HAP-1 (cell line): ENCODE data around the gene HMOX1.

Experiments
- DNase-seq, 2 experiments: peaks; one replicate each; pipeline ENCODE4 v3.0.0-alpha.2; 2016 to 2020; ENCODE audit warnings: low spot score in 2 of 2
- H3K27me3 ChIP-seq: fragments of 250-450 bp; sonication (Bioruptor Pico); 2 replicates; pipeline ENCODE4 v1.5.1; 2020; ENCODE audit warnings: low read depth, mild to moderate bottlenecking, moderate library complexity
- H3K36me3 ChIP-seq: fragments of 250-450 bp; sonication (Bioruptor Pico); replicated peaks from 2 replicates; pipeline ENCODE4 v1.5.1; 2020; ENCODE audit warnings: mild to moderate bottlenecking
- H3K4me1 ChIP-seq: fragments of 250-450 bp; sonication (Bioruptor Pico); 2 replicates; pipeline ENCODE4 v1.5.1; 2020; ENCODE audit warnings: mild to moderate bottlenecking
- H3K4me3 ChIP-seq: fragments of 250-450 bp; sonication (Bioruptor Pico); 2 replicates; pipeline ENCODE4 v1.5.1; 2020; ENCODE audit warnings: mild to moderate bottlenecking, moderate library complexity
- H3K9me3 ChIP-seq: fragments of 250-450 bp; sonication (Bioruptor Pico); 2 replicates; pipeline ENCODE4 v1.5.1; 2020; ENCODE audit warnings: mild to moderate bottlenecking, moderate library complexity
- in situ Hi-C: fragments of 300-500 bp; cut with MboI; formaldehyde crosslinking; loops from 3 replicates; pipeline ENCODE4 v1.14.3; 2020; ENCODE audit warnings: low sequenced_read_pairs, inconsistent platforms, mixed read lengths

HMOX1 gene, protein sequence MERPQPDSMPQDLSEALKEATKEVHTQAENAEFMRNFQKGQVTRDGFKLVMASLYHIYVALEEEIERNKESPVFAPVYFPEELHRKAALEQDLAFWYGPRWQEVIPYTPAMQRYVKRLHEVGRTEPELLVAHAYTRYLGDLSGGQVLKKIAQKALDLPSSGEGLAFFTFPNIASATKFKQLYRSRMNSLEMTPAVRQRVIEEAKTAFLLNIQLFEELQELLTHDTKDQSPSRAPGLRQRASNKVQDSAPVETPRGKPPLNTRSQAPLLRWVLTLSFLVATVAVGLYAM

DNA sequence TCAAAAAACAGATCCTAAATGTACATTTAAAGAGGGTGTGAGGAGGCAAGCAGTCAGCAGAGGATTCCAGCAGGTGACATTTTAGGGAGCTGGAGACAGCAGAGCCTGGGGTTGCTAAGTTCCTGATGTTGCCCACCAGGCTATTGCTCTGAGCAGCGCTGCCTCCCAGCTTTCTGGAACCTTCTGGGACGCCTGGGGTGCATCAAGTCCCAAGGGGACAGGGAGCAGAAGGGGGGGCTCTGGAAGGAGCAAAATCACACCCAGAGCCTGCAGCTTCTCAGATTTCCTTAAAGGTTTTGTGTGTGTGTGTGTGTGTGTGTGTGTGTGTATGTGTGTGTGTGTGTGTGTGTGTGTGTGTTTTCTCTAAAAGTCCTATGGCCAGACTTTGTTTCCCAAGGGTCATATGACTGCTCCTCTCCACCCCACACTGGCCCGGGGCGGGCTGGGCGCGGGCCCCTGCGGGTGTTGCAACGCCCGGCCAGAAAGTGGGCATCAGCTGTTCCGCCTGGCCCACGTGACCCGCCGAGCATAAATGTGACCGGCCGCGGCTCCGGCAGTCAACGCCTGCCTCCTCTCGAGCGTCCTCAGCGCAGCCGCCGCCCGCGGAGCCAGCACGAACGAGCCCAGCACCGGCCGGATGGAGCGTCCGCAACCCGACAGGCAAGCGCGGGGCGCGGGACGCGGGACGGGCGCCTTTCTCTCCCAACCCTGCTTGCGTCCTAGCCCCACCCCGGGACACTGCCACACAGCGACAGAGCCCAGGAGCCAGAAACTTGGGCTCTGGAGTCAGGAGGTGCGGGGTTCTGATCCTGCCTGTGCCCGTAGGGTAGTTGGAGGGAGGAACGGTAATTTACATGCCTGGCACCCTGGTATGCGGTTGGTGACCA lies at the start of gene HMOX1:
TSS of gene HMOX1 (plus strand) at position 560 of the 887 bp plus-strand sequence. CDS start at position 638, 78 bp downstream.
- H3K36me3 ChIP-seq = no peaks in the 10 kb centered on the region; the same call in 1 of the 2 replicates
- DNase-seq = peak; percentile 72 to 90
- no peaks in the 10 kb centered on the region for H3K27me3 ChIP-seq
- H3K9me3 ChIP-seq = no peaks in the 10 kb centered on the region
- peak within 1 kb of the TSS; percentile 50 for H3K4me3 ChIP-seq
- peaks cover 41% of the 10 kb centered on the region for H3K4me1 ChIP-seq
- in situ Hi-C loops = no loop called here

DNA sequence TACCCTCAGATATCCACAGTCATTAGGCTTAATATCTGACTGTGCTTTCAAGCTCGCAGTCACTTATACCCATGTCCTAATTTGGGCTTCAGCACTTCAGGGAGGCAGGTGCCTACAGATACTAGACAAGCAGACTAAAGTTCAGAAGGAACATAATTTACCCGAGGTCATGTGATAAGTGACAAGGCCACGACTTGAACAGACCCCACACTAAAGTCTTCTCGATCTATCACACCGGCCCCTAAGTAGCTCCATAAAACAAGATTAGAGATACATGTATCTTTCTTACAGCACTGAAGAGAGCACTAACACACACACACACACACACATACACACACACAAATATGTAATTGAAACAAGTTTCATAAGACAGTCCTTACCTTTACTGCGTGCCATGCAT lies 48.6 kb upstream of the HMOX1 start:
- Histone ChIP-seq H3K9me3 (no peaks in the 10 kb centered on the region), H3K4me1 (no peaks in the 10 kb centered on the region), H3K27me3 (no peaks in the 10 kb centered on the region), H3K4me3 (no peak overlapping the region), H3K36me3 (peaks cover 5% of the 10 kb centered on the region)
- no peak for DNase-seq
- in situ Hi-C loops = no loop called here

DNA sequence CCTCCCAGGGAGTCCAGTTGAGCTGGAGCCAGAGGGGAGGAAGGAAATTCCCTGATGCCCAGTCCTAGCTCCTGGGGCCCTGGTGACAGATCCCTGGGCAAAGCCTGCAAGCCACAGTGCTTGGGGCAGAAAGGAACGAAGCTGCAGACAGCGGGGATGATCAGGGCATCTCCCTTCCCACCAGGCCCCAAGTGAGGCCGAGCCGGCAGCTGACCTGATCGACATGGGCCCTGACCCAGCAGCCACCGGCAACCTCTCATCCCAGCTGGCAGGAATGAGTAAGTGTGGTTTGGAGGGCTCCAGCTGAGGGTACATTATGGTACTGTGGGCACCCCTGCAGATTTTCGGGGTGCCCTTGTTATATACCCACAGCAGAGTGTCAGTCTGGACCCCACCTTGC lies 47.7 kb upstream of the HMOX1 start:
- no peaks in the 10 kb centered on the region for H3K4me1 ChIP-seq
- H3K9me3 ChIP-seq = no peaks in the 10 kb centered on the region
- no peak overlapping the region for H3K4me3 ChIP-seq
- no peaks in the 10 kb centered on the region; the same call in none of the 2 replicates for H3K36me3 ChIP-seq
- no peak for DNase-seq
- no peaks in the 10 kb centered on the region for H3K27me3 ChIP-seq
- in situ Hi-C loops = no loop called here

DNA sequence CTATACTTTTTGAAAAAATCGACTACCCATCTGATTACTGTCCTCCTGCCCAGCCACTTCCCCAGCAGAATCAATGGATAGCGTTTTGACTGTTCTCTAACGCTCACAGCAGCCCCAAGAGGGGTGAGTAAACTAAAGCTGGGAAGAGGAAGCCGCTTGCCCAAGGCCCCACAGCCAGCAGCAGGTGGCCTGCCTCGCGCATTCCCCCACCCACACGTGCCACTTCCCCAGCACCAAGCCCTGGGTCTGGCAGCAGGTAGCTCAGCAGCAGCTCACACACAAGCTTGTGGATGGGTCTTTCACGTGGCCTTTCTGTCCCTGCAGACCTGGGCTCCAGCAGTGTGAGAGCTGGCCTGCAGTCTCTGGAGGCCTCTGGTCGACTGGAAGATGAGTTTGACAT lies 46.9 kb upstream of the HMOX1 start:
- Histone ChIP-seq H3K36me3 (no peaks in the 10 kb centered on the region; the same call in none of the 2 replicates), H3K4me1 (no peaks in the 10 kb centered on the region), H3K9me3 (no peaks in the 10 kb centered on the region), H3K4me3 (no peak overlapping the region), H3K27me3 (no peaks in the 10 kb centered on the region)
- no peak for DNase-seq
- in situ Hi-C loops = no loop called here

DNA sequence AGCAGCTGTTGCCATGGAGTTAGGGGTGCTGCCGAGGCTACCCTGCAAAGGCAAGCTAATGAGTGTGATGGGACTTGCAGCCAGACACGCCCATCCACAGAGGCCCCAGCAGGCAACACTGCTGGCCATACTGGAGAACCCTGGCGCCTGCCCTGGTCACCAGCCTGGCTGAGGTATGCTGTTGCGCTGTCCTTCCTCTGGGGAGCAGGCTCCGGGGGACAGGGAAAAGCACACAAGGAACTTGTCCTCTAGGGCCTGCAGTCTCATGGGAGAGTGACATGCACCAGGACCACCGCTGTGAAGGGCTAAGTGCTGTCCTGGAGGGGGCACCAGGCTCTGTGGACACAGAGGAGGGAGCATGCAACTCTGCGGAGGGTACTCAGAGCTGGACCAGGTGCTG lies 45.4 kb upstream of the HMOX1 start:
- Histone ChIP-seq H3K36me3 (no peaks in the 10 kb centered on the region; the same call in none of the 2 replicates), H3K27me3 (no peaks in the 10 kb centered on the region)
- in situ Hi-C loops = no loop called here

DNA sequence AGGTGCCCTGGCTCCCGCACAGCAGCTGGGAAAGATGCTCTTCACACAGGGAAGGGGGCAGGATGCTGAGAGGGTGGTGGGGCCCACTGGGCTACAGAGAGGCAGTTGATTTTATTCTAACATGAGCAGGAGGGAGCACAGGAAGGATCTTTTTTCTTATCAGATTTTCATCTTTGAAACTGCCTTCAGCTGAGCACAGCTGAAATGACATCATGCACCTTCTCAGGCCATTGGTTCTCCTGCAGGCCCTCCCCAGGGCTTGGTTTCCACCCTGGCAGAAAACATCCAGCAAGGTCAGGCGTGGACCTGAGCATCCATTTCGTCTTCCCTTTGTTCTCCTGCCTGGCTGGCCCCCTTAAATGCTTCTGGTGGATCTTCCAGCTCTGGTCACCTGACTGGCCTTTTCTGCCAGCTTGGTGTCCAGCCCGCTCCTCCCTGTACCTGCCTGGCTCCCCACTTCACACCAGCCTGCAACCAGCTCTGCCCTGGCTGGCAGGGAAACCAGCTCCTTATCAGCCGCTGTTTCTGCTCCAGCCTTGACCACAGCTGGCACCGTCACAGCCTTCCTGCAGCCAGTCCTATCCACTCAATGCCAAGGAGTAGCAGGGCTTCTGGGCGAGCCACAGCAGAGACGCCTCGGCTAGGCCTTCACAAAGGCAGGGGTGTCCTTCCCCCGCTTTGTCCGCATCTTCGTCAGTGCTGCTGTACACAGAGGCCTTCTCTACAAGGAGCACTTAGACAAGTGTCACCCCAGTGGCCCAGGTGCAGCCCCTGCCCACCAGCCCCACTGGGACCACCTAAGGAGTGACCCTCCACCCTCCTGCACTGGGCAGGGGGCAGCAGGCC lies 44.7 kb upstream of the HMOX1 start:
- no peaks in the 10 kb centered on the region; the same call in none of the 2 replicates for H3K36me3 ChIP-seq
- no peak for DNase-seq
- no peaks in the 10 kb centered on the region for H3K27me3 ChIP-seq
- in situ Hi-C loops = no loop called here
- H3K9me3 ChIP-seq = no peaks in the 10 kb centered on the region
- no peak overlapping the region for H3K4me3 ChIP-seq
- no peaks in the 10 kb centered on the region for H3K4me1 ChIP-seq

More for the DNA sequence above, 45.4 kb upstream of the HMOX1 start:
- H3K9me3 ChIP-seq = no peaks in the 10 kb centered on the region
- H3K4me1 ChIP-seq = no peaks in the 10 kb centered on the region
- DNase-seq = no peak
- no peak overlapping the region for H3K4me3 ChIP-seq

DNA sequence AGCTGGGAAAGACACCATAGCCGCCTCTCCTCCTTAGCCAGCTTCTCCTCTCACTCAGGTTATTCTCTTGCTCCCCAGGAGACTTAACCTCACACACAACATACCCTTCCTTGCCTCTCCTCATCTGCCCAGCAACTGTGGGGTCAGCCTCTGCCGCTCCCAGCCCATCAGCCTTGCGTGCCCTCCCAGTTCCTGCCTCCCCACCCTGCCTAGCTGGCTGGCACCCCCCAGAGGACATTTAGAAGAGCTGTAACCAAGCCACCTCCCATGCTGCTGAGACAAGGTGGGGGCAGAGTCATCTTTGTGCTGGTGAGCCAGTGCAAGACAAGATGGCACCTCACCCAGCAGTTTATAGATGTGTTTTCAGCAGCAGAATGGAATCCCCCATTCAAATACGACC lies 43.0 kb upstream of the HMOX1 start:
- Histone ChIP-seq H3K36me3 (no peaks in the 10 kb centered on the region; the same call in none of the 2 replicates), H3K9me3 (no peaks in the 10 kb centered on the region), H3K4me1 (no peaks in the 10 kb centered on the region), H3K4me3 (no peak overlapping the region), H3K27me3 (no peaks in the 10 kb centered on the region)
- in situ Hi-C loops = no loop called here
- DNase-seq = no peak

DNA sequence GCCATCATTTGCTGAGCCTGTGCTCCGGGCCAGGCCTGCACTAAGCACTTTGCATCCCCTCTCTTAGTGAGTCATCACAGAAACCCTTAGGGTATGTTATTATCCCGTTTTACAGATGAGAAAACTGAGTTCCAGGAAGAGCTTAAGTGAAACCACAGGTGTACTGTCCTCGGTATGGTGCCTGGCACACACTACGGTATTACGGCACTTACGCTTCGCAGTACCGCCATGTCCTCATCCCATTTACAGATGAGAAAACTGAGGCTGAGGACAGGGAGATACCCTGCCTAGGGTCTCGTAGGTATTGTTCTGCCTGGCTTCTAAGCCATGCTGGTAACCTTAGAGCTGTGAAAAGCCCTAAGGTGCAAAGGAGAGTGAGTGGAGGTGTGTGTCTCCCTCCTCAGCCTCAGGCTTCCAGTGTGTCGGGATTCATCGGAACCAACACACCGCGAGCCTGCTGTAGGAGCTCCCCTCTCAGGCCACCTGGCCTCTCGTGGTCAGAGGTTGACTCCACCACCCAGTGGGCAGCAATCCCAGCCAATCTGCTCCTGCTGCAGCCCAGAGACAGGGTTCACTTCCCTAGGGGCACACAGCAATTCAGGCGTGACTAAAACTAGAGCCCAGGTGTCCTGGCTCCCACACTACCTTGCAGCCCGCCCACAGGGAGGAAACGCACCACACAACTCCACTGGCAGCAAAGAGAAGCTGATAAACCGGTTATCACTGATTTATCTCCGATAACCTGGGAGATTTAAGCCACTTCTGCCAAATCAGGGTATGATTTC lies 39.6 kb upstream of the HMOX1 start:
- H3K4me3 ChIP-seq = no peak overlapping the region
- DNase-seq = no peak
- H3K9me3 ChIP-seq = no peaks in the 10 kb centered on the region
- no peaks in the 10 kb centered on the region for H3K36me3 ChIP-seq
- in situ Hi-C loops = no loop called here
- no peaks in the 10 kb centered on the region for H3K27me3 ChIP-seq
- H3K4me1 ChIP-seq = no peaks in the 10 kb centered on the region

DNA sequence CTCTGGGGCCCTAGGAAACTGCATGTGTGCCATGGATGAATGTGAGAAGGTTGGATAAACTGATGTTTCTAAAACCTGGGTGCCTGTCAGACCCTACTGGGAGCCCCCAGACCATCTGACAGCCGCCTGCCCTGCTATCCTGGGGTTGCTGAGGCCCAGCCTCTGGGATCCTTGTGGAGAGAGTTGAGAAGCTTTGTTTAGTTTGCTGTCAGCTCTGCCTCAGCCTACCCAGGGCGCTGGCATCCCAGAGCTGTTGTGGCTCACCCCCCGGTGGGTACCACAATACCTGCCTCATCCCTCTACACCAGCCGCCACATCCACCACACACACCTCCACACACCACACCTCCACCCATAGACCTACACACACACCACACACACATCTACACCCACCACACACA lies 38.5 kb upstream of the HMOX1 start:
- Histone ChIP-seq H3K27me3 (no peaks in the 10 kb centered on the region), H3K4me3 (no peak overlapping the region), H3K36me3 (no peaks in the 10 kb centered on the region), H3K9me3 (no peaks in the 10 kb centered on the region), H3K4me1 (no peaks in the 10 kb centered on the region)
- DNase-seq = no peak
- in situ Hi-C loops = no loop called here

DNA sequence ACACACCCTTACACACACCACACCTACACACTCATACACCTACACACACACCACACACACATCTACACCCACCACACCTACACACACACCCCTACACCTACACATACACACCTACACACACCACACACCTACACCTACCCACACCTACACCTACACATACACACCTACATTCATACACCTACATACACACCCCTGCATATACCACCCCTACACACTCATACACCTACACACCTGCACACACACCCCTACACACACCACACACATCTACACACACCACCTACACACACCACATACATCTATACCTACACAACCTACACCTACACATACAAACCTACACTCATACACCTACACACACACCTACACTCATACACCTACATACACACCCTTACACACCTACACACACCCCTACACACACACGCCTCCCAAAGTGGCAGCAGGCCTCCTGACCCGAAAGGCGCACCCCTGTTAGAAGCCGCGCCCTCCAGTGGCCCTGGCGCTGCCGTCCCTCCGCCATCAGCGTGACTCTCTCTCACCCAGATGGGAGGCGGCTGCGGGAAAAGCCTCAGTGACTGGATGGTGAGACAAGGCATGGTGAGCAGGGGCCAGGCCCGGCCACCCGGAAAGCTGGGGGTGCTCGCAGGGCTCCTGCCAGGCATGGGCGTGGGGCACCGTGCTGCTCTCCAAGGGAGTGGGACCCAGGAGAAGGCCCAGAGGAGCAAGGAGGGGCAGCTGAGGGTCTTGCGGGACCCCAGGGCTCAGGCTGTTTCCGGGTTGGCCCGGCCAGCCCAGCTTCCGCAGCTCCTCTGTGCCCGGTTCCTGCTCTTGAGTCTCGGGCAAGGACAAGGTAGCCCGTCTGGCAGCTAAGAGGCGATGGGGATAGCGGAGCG lies 37.0 kb upstream of the HMOX1 start:
- Histone ChIP-seq H3K4me3 (no peak overlapping the region), H3K36me3 (no peaks in the 10 kb centered on the region)
- in situ Hi-C loops = no loop called here

DNA sequence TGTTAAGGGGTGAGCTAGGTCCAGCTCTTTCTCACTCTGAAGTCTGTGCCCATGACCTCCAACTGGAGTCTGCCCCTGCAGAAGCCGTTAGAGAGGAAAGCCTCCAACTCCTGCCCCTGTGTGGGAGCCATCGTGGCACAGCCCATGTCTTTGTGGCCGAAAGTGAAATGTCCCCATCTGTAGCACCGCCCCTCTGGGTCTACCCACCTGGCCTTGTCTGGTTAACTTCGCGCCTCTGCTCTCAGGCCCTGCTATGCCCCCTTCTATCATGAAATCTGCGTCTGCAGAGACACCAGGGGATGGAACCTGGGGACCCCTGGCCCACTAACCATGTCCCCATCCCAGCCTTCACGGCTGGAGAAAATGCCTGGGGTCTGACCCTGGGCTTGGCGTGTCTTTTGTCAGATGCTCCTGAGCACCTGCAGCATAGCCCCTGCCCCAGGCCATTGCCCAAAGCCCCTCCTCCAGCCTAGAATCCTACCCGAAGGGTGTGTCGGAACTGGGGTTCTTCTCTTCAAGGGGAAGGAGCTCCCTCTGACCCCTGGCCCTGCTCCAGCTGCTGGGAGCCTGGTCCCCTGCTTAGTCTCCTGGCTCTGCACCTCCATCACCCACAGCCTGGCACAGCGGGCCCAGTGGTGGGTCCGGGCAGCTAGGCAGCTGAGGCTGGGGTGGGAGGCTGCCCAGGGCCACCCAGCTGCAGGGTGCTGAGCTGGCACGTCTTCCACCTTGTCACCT lies 35.8 kb upstream of the HMOX1 start:
- Histone ChIP-seq H3K4me1 (no peaks in the 10 kb centered on the region), H3K36me3 (no peaks in the 10 kb centered on the region), H3K4me3 (no peak overlapping the region), H3K9me3 (no peaks in the 10 kb centered on the region), H3K27me3 (no peaks in the 10 kb centered on the region)
- no peak for DNase-seq
- in situ Hi-C loops = no loop called here

More for the DNA sequence above, 37.0 kb upstream of the HMOX1 start:
- Histone ChIP-seq H3K9me3 (no peaks in the 10 kb centered on the region), H3K27me3 (no peaks in the 10 kb centered on the region), H3K4me1 (no peaks in the 10 kb centered on the region)
- DNase-seq = no peak
